IMR-90 (cell line): ENCODE data around the gene ACAA2. TPM values are rescaled to one million over a fixed set of nuclear protein-coding genes. Genes with fewer than 3 reads are reported as not detected.

Experiments
- ATAC-seq: fragments of 200-7000 bp; cut with Tn5 transposase; 2 replicates; pipeline ENCODE4 v1.9.1; 2020; ENCODE audit warnings: low read depth, mild to moderate bottlenecking, moderate library complexity
- BruUV-seq: library from RNA; stranded (reverse); fragments of 400-500 nt; replicated peaks from 2 replicates; lab custom pipeline; 2021; lab: Mats Ljungman, UMichigan
- CTCF ChIA-PET: fragments of 300-600 bp; formaldehyde crosslinking; extraction: SDS; loops from one replicate; lab custom pipeline; 2021; ENCODE audit warnings: antibody characterized with exemption; lab: Yijun Ruan, JAX
- POLR2A ChIA-PET: fragments of 300-600 bp; sonication (Branson Sonifier 250); formaldehyde crosslinking; loops from one replicate; lab custom pipeline; 2022; ENCODE audit warnings: antibody characterized with exemption; ENCODE audit not compliant: unreplicated experiment; lab: Charles Lee
- DNase-seq: peaks from one replicate; pipeline ENCODE4 v3.0.0; 2013
- H2AFZ ChIP-seq: replicated peaks from 2 replicates; pipeline ENCODE3; 2013; ENCODE audit warnings: low read length, mild to moderate bottlenecking; ENCODE audit not compliant: poor library complexity
- H2AK5ac ChIP-seq: 2 replicates; pipeline ENCODE4 v1.6.1; 2013; ENCODE audit warnings: low read depth, low read length, inconsistent platforms
- H2AK9ac ChIP-seq: replicated peaks from 2 replicates; pipeline ENCODE3; 2013; ENCODE audit warnings: mild to moderate bottlenecking, low read depth, low read length, moderate library complexity; ENCODE audit not compliant: poor library complexity
- H2BK120ac ChIP-seq: 2 replicates; pipeline ENCODE4 v1.6.1; 2013; ENCODE audit warnings: low read depth, low read length, inconsistent platforms
- H2BK15ac ChIP-seq: 3 replicates; pipeline ENCODE4 v1.6.1; 2013; ENCODE audit warnings: low read depth, low read length, inconsistent platforms
- H2BK20ac ChIP-seq: 2 replicates; pipeline ENCODE4 v1.6.1; 2013; ENCODE audit warnings: low read depth, mild to moderate bottlenecking, inconsistent platforms, low read length, moderate library complexity
- H2BK5ac ChIP-seq: 2 replicates; pipeline ENCODE4 v1.6.1; 2013; ENCODE audit warnings: mild to moderate bottlenecking, low read depth, low read length, inconsistent platforms; ENCODE audit not compliant: poor library complexity, severe bottlenecking
- H3K14ac ChIP-seq: replicated peaks from 2 replicates; pipeline ENCODE4 v1.6.1; 2013; ENCODE audit warnings: low read depth, low read length, inconsistent platforms
- H3K18ac ChIP-seq: 2 replicates; pipeline ENCODE4 v1.6.1; 2013; ENCODE audit warnings: low read depth, low read length, control low read depth
- H3K23ac ChIP-seq: 2 replicates; pipeline ENCODE4 v1.6.1; 2013; ENCODE audit warnings: low read depth, low read length, inconsistent platforms
- H3K27ac ChIP-seq: 2 replicates; pipeline ENCODE4 v1.5.1; 2013; ENCODE audit warnings: mild to moderate bottlenecking, control low read depth, low read length; ENCODE audit not compliant: insufficient read depth
- H3K27me3 ChIP-seq: 2 replicates; pipeline ENCODE4 v1.6.1; 2013; ENCODE audit warnings: low read length; ENCODE audit not compliant: control insufficient read depth, insufficient read depth
- H3K36me3 ChIP-seq: 2 replicates; pipeline ENCODE4 v1.6.1; 2013; ENCODE audit warnings: low read length, mixed read lengths; ENCODE audit not compliant: control insufficient read depth, insufficient read depth
- H3K4ac ChIP-seq: 2 replicates; pipeline ENCODE4 v1.6.1; 2013; ENCODE audit warnings: low read depth, low read length, inconsistent platforms
- H3K4me1 ChIP-seq: 2 replicates; pipeline ENCODE4 v1.6.1; 2013; ENCODE audit warnings: low read length, mixed read lengths; ENCODE audit not compliant: control insufficient read depth, insufficient read depth
- H3K4me2 ChIP-seq: 2 replicates; pipeline ENCODE4 v1.6.1; 2013; ENCODE audit warnings: low read depth, mild to moderate bottlenecking, control low read depth, low read length, moderate library complexity
- H3K4me3 ChIP-seq: 2 replicates; pipeline ENCODE4 v1.5.1; 2013; ENCODE audit warnings: low read depth, mild to moderate bottlenecking, control low read depth, low read length, moderate library complexity; ENCODE audit not compliant: insufficient read depth
- H3K56ac ChIP-seq: 2 replicates; pipeline ENCODE4 v1.6.1; 2013; ENCODE audit warnings: low read length, inconsistent platforms; ENCODE audit not compliant: insufficient read depth; ENCODE audit errors: extremely low read depth
- H3K79me1 ChIP-seq, 2 experiments: 2 replicates each; pipeline ENCODE4 v1.6.1; 2013; ENCODE audit warnings: low read length in 2 of 2, inconsistent platforms in 1 of 2, low read depth in 1 of 2
- H3K9ac ChIP-seq: 2 replicates; pipeline ENCODE4 v1.6.1; 2013; ENCODE audit warnings: low read depth, low read length, control low read depth
- H3K9me1 ChIP-seq: 2 replicates; pipeline ENCODE4 v1.6.1; 2013; ENCODE audit warnings: low read length, inconsistent platforms; ENCODE audit not compliant: insufficient read depth
- H3K9me3 ChIP-seq: 2 replicates; pipeline ENCODE4 v1.6.1; 2013; ENCODE audit warnings: low read length; ENCODE audit not compliant: control insufficient read depth, insufficient read depth
- H4K20me1 ChIP-seq: 2 replicates; pipeline ENCODE4 v1.6.1; 2013; ENCODE audit warnings: low read length, inconsistent platforms; ENCODE audit not compliant: insufficient read depth
- H4K5ac ChIP-seq: 2 replicates; pipeline ENCODE4 v1.6.1; 2013; ENCODE audit warnings: mild to moderate bottlenecking, low read depth, low read length, control low read depth
- H4K8ac ChIP-seq, 2 experiments: 2 replicates each; pipeline ENCODE4 v1.6.1; 2013; ENCODE audit warnings: low read depth in 2 of 2, low read length in 2 of 2, control low read depth in 1 of 2, inconsistent platforms in 1 of 2
- H4K91ac ChIP-seq: 2 replicates; pipeline ENCODE4 v1.6.1; 2013; ENCODE audit warnings: low read depth, low read length, inconsistent platforms; ENCODE audit not compliant: insufficient read depth
- BHLHE40 ChIP-seq: fragments of 150-350 bp; IDR thresholded peaks from 2 replicates; pipeline ENCODE4 v1.6.1; 2016; ENCODE audit warnings: mild to moderate bottlenecking, low read depth, low read length
- CHD1 ChIP-seq: IDR thresholded peaks from 2 replicates; pipeline ENCODE4 v1.6.1; 2012; ENCODE audit warnings: low read depth, low read length, improper control_type of control experiment
- FOS ChIP-seq: fragments of 150-350 bp; IDR thresholded peaks from 2 replicates; pipeline ENCODE4 v1.6.1; 2016; ENCODE audit warnings: low read depth, low read length
- MAFK ChIP-seq: IDR thresholded peaks from 2 replicates; pipeline ENCODE4 v1.6.1; 2012; ENCODE audit warnings: low read depth, low read length, improper control_type of control experiment
- MAZ ChIP-seq: IDR thresholded peaks from 2 replicates; pipeline ENCODE4 v1.6.1; 2012; ENCODE audit warnings: low read depth, mild to moderate bottlenecking, low read length, improper control_type of control experiment, moderate library complexity, borderline replicate concordance
- NFE2L2 ChIP-seq: fragments of 150-350 bp; IDR thresholded peaks from 2 replicates; pipeline ENCODE4 v1.6.1; 2016; ENCODE audit warnings: low read depth, mild to moderate bottlenecking, low read length
- POLR2A ChIP-seq: IDR thresholded peaks from 2 replicates; pipeline ENCODE4 v1.6.1; 2012; ENCODE audit warnings: mild to moderate bottlenecking, low read depth, low read length
- RAD21 ChIP-seq: IDR thresholded peaks from 2 replicates; pipeline ENCODE4 v1.6.1; 2012; ENCODE audit warnings: low read length, improper control_type of control experiment
- RCOR1 ChIP-seq: IDR thresholded peaks from 2 replicates; pipeline ENCODE4 v1.6.1; 2012; ENCODE audit warnings: mild to moderate bottlenecking, low read length, improper control_type of control experiment; ENCODE audit not compliant: insufficient replicate concordance
- RFX5 ChIP-seq: IDR thresholded peaks from 2 replicates; pipeline ENCODE4 v1.8.0; 2012; ENCODE audit warnings: low read depth, mild to moderate bottlenecking, low read length, moderate library complexity
- SMC3 ChIP-seq: fragments of 150-350 bp; IDR thresholded peaks from 2 replicates; pipeline ENCODE4 v1.6.1; 2016; ENCODE audit warnings: low read depth, mild to moderate bottlenecking, antibody characterized with exemption, low read length, moderate library complexity
- WGBS, 2 experiments: methylation state at CpG; one replicate each; pipeline versions ENCODE4 v1.1.5 to v1.1.7; 2013; ENCODE audit warnings: missing lambda C conversion rate in 2 of 2; ENCODE audit not compliant: insufficient read length in 1 of 2; ENCODE audit errors: extremely low coverage in 2 of 2; 5-methylcytosine and 5-hydroxymethylcytosine counted together
- dilution Hi-C: fragments of 300-500 bp; cut with HindIII; formaldehyde crosslinking; loops from one replicate; pipeline ENCODE4 v1.14.3; 2018; ENCODE audit warnings: low sequenced_read_pairs; ENCODE audit not compliant: unreplicated experiment
- in situ Hi-C: fragments of 300-500 bp; cut with MboI; formaldehyde crosslinking; loops from 3 replicates; pipeline ENCODE4 v1.14.3; 2019; ENCODE audit warnings: low sequenced_read_pairs, inconsistent platforms, mixed read lengths
- intact Hi-C: fragments of 100-400 bp; cut with micrococcal nuclease; formaldehyde crosslinking; loops from 2 replicates; pipeline ENCODE4 v1.10.0; 2022
- polyA plus RNA-seq, 3 experiments: library from polyadenylated mRNA; depleted of rRNA; stranded (reverse); fragments of >200 nt; gene quantifications; 2 replicates each; pipeline ENCODE4 v1.2.3, GENCODE V29; 2012; ENCODE audit warnings: low replicate concordance in 1 of 3
- total RNA-seq: library from RNA; depleted of rRNA; stranded (reverse); fragments of >200 nt; gene quantifications from 2 replicates; pipeline ENCODE4 v1.2.3, GENCODE V29; 2012
- TF ChIP-seq, protein P1 (sequence below): fragments of 150-350 bp; IDR thresholded peaks from 2 replicates; pipeline ENCODE4 v1.6.1; 2016; ENCODE audit warnings: low read depth, mild to moderate bottlenecking, low read length, moderate library complexity, borderline replicate concordance

ACAA2 gene
- total and polyA plus RNA-seq, 2 of the 4 experiments (the other 2 are of a cell fraction): 24.4 to 61.5 TPM

DNA sequence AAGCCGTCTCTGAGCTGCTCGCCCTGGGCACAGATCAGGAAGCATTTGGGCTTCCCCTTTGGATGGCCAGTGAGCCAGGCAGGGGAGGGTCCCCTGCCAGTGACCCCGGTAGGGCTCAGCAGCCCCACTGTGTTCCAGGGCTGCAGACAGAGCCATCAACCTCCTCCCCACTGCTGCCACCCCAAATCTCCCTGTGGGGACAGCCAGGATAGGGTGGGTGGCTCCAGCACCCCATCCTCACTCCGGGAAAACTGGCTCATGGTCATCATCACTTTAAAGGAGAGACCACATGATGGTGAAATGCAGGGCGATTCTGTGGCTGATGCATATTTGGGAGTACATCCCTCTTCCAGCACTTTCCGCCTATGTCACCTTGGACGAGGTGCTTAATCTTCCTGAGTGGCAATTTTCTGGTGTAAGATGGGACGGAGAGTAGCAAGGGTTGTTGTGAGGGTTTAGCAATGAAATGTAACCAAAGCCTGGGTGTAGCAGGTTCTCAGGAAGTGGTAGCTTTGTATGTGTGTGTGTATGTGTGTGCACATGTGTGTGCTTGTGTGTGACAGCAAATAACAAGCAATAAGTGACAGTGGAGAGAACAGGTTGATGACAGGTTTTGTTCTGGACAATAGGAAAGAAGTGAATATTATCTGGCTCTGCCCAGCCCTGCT is 61.8 kb downstream of the ACAA2 start:
- no peak overlapping the region for H3K56ac ChIP-seq
- no peaks in the 10 kb centered on the region for H4K20me1 ChIP-seq
- H2AK5ac ChIP-seq: no peak overlapping the region
- no peak for ATAC-seq
- H3K27ac ChIP-seq: no peak overlapping the region
- no peaks in the 10 kb centered on the region for H3K4me1 ChIP-seq
- H3K9ac ChIP-seq: no peak overlapping the region
- H4K8ac ChIP-seq: no peak overlapping the region
- H2AFZ ChIP-seq: no peak overlapping the region
- no TSS peak for BruUV-seq
- H4K5ac ChIP-seq: no peak overlapping the region
- H3K4me3 ChIP-seq: no peak overlapping the region
- CTCF ChIA-PET: no interaction called here
- TF ChIP-seq BHLHE40 (no peak), POLR2A (no peak), RCOR1 (no peak), MAFK (no peak), SMC3 (no peak), CHD1 (no peak), NFE2L2 (no peak), RAD21 (no peak), FOS (no peak), RFX5 (no peak), MAZ (no peak)
- TF ChIP-seq, protein P1, sequence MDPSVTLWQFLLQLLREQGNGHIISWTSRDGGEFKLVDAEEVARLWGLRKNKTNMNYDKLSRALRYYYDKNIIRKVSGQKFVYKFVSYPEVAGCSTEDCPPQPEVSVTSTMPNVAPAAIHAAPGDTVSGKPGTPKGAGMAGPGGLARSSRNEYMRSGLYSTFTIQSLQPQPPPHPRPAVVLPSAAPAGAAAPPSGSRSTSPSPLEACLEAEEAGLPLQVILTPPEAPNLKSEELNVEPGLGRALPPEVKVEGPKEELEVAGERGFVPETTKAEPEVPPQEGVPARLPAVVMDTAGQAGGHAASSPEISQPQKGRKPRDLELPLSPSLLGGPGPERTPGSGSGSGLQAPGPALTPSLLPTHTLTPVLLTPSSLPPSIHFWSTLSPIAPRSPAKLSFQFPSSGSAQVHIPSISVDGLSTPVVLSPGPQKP: no peak
- H2BK120ac ChIP-seq: no peak overlapping the region
- H3K36me3 ChIP-seq: no peaks in the 10 kb centered on the region
- no peak overlapping the region for H2AK9ac ChIP-seq
- H3K27me3 ChIP-seq: peaks cover 27% of the 10 kb centered on the region
- H4K91ac ChIP-seq: no peak overlapping the region
- 0% methylated on average over 1 of the region's 8 CpGs; no CpG with 5 or more reads in 1 of the 2 experiments for WGBS, 2 experiments
- no peak overlapping the region for H2BK20ac ChIP-seq
- no peak overlapping the region for H3K18ac ChIP-seq
- no peaks in the 10 kb centered on the region for H3K9me1 ChIP-seq
- no peak overlapping the region for H3K14ac ChIP-seq
- in situ Hi-C loops: loop anchor here (10.0 kb wide), 1 partner anchor 187 kb away; the partner anchor contains the start of gene LIPG
- no peak overlapping the region for H3K23ac ChIP-seq
- no peak overlapping the region for H2BK15ac ChIP-seq
- no peak for DNase-seq
- no peaks in the 10 kb centered on the region for H3K79me1 ChIP-seq
- no peaks in the 10 kb centered on the region for H3K9me3 ChIP-seq
- no peak overlapping the region for H3K4me2 ChIP-seq
- dilution Hi-C loops: no loop called here
- H2BK5ac ChIP-seq: no peak overlapping the region
- intact Hi-C loops: no loop called here
- no peak overlapping the region for H3K4ac ChIP-seq
- POLR2A ChIA-PET: no interaction called here
